GM19035 (cell line): ENCODE measurements around the gene FCN2.

Experiments
- ATAC-seq: cut with Tn5 transposase; IDR thresholded peaks from one replicate; pipeline ENCODE4 v1.9.1; 2021; ENCODE audit not compliant: unreplicated experiment

The FCN2 gene

GRCh38 chr9:134887686-134888602, 7.3 kb downstream of the FCN2 start:
- ATAC-seq, result no peak

GRCh38 chr9:134888603-134889190, 8.1 kb downstream of the FCN2 start:
- no peak for ATAC-seq

- no peak for ATAC-seq
Measured at GRCh38 chr9:134889386-134890154, 9.0 kb downstream of the FCN2 start.

- ATAC-seq, result no peak
Measured at GRCh38 chr9:134890155-134890495, 9.5 kb downstream of the FCN2 start.

GRCh38 chr9:134891053-134891452, 10.4 kb downstream of the FCN2 start:
- no peak for ATAC-seq

GRCh38 chr9:134891713-134892112, 11.1 kb downstream of the FCN2 start:
- ATAC-seq, result no peak

- no peak for ATAC-seq
Measured at GRCh38 chr9:134892221-134892620, 11.6 kb downstream of the FCN2 start.

- ATAC-seq, result no peak
Measured at GRCh38 chr9:134892820-134893420, 12.3 kb downstream of the FCN2 start.

GRCh38 chr9:134894136-134894860, 13.7 kb downstream of the FCN2 start:
- ATAC-seq, result no peak

GRCh38 chr9:134895097-134895496, 14.5 kb downstream of the FCN2 start:
- no peak for ATAC-seq

GRCh38 chr9:134895567-134895907, 14.9 kb downstream of the FCN2 start:
- ATAC-seq, result no peak

- ATAC-seq, result no peak
Measured at GRCh38 chr9:134895908-134896833, 15.6 kb downstream of the FCN2 start.

GRCh38 chr9:134896834-134897583, 16.4 kb downstream of the FCN2 start:
- ATAC-seq, result no peak

- ATAC-seq, result no peak
Measured at GRCh38 chr9:134897584-134898170, 17.1 kb downstream of the FCN2 start.

GRCh38 chr9:134898319-134898718, 17.7 kb downstream of the FCN2 start:
- ATAC-seq, result no peak

- ATAC-seq, result no peak
Measured at GRCh38 chr9:134899168-134899567, 18.6 kb downstream of the FCN2 start.

GRCh38 chr9:134899818-134900217, 19.2 kb downstream of the FCN2 start:
- no peak for ATAC-seq

- ATAC-seq, result no peak
Measured at GRCh38 chr9:134902936-134903335, 22.3 kb downstream of the FCN2 start.
